Left ventricle myocardium superior (tissue), 1 donor: Measurements from ENCODE around the gene ELL2. TPM values are rescaled to one million over a fixed set of nuclear protein-coding genes. Genes with fewer than 3 reads are reported as not detected.
"Not testable (repeated sequence)": the region's sequence is repeated elsewhere in the genome, so short reads cannot be mapped to it uniquely, and the experiment has no call there.

ENCODE experiments used
- ATAC-seq: fragments of 200-7000 bp; cut with Tn5 transposase; one replicate; pipeline ENCODE4 v1.9.1; 2020; ENCODE audit warnings: mild to moderate bottlenecking, moderate library complexity
- DNase-seq: peaks from one replicate; pipeline ENCODE4 v3.0.0-alpha.2; 2020
- intact Hi-C: fragments of 100-400 bp; cut with micrococcal nuclease; formaldehyde crosslinking; loops from one replicate; pipeline ENCODE4 v1.11.0; 2022
- total RNA-seq: library from RNA; stranded (reverse); fragmentation: NEBNext Ultra II Directional; extraction: Animal tissue kit (Norgen Biotek cat#: 25700); gene quantifications from one replicate; pipeline ENCODE4 v1.2.1, GENCODE V29; 2021
- donor health status: DM: no; HTN: yes; CAD: no; lungs with severe emphysema.

Gene ELL2
- total RNA-seq, 1 donor from 2014 or later, result 23.4 TPM

DNA sequence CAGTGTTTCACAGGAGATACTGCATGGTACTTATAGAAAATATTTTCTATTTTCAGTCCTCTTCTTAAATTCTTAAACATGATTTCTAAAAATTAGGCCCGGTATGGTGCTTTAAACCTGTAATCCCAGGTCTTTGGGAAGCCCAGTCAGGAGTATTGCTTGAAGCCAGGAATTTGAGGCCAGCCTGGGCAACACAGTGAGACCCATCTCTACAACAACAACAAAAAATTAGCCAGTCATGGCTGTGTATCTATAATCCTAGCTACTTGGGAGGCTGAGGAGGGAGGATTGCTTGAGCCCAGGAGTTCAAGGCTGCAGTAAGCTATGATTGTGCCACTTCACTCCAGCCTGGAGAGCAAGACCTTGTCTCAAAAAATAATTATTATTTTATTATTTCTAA lies 23.3 kb downstream of the ELL2 start:
- no peak for DNase-seq
- no peak for ATAC-seq
- intact Hi-C loops, result no loop called here

- ATAC-seq, result peak; percentile 29
- DNase-seq, result no peak
- intact Hi-C loops, result no loop called here
Observed at GRCh38 chr5:95937607-95938152, 24.0 kb downstream of the ELL2 start.

DNA sequence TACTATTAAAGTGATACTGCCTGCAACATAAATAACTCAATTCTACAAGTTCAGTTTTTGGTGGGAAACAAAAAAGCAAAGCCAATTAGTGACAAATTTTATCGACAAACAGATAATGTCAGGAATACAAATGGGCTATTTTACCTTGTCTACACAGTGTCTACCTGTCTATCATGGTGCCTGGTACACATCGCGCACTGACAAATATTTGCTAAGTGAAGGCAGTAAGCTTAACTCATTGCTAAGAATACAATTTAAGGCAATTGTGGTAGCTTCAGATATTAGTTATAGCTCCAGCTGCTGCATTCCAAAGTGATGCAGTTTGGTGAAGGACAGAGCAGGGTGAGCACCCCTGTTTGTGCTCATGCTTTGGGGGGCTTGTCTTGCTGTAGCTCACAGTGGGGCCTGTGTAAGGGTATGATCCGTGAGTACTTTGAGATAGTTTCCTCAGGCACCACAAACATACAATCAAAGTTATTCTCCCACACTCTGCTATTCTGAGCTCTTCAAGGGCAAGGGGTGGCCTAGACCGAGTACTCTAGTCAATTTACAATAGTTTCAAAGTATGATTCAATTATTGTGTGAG lies 24.7 kb downstream of the ELL2 start:
- intact Hi-C loops, result no loop called here
- ATAC-seq, result no peak

GRCh38 chr5:95935553-95936100 lies 26.0 kb downstream of the ELL2 start:
- DNase-seq (no peak), ATAC-seq (no peak)
- intact Hi-C loops, result no loop called here

More for the DNA sequence above, 24.7 kb downstream of the ELL2 start:
- DNase-seq, result no peak

GRCh38 chr5:95934207-95934804 lies 27.3 kb downstream of the ELL2 start:
- ATAC-seq (peak; percentile 56), DNase-seq (no peak)
- intact Hi-C loops, result no loop called here

DNA sequence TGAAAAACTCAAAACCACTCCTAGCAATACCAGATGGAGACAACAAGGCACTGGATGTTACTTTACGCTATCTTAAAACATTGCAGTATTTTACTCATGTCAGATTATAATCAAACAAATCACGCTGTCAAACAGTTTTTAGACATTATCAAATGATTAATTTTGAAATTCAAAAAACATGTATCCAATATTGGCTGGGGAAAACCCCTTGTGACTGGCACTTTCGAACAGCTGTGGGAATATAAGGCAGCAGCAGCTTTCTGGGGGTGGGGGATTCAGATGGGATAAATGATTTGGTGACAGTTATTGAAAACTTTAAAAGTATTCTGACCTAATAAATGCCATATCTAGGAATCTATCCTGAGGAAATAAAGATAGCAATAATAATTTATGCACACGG lies 28.7 kb downstream of the ELL2 start:
- DNase-seq, result no peak
- no peak for ATAC-seq
- intact Hi-C loops, result no loop called here

DNA sequence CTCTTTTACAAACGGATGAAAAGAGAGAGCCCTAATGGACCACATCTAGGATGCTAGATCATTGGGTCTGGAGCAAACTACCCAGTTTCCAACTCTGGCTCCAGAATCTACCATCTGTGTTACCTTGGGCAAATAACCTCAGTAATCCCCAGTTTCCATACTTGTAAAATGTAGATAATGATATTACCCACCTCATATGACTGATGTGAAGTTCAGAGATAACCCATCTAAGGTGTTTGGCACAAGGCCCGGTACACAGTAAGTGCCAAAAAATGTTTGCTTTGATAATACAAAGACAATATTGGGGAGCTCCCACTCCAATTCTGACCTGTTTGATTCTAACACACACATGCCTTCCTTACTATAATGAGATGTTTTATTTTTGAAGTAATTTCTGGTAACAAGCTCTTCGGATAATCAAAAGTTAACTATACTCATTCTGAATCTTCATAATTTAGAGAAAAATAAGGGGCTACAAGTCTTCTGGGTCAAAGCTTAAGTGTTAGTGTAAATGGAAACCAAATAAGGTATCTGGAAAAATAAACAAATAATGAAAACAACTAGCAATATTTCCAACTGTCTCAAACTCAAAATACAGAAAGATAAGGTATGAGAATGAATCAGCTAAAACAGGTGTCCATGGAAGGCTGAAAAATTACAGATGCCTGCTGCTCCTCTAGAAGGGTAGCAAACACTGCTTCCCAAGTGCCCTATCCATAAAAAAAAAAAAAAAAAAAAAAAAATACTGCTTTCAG lies 30.4 kb downstream of the ELL2 start:
- DNase-seq (no peak), ATAC-seq (no peak)
- intact Hi-C loops, result no loop called here

- DNase-seq (no peak), ATAC-seq (no peak)
- intact Hi-C loops, result no loop called here
Observed at GRCh38 chr5:95930141-95930930, 31.3 kb downstream of the ELL2 start.

- ATAC-seq, result no peak
Observed at GRCh38 chr5:95928724-95929253, 32.9 kb downstream of the ELL2 start.

DNA sequence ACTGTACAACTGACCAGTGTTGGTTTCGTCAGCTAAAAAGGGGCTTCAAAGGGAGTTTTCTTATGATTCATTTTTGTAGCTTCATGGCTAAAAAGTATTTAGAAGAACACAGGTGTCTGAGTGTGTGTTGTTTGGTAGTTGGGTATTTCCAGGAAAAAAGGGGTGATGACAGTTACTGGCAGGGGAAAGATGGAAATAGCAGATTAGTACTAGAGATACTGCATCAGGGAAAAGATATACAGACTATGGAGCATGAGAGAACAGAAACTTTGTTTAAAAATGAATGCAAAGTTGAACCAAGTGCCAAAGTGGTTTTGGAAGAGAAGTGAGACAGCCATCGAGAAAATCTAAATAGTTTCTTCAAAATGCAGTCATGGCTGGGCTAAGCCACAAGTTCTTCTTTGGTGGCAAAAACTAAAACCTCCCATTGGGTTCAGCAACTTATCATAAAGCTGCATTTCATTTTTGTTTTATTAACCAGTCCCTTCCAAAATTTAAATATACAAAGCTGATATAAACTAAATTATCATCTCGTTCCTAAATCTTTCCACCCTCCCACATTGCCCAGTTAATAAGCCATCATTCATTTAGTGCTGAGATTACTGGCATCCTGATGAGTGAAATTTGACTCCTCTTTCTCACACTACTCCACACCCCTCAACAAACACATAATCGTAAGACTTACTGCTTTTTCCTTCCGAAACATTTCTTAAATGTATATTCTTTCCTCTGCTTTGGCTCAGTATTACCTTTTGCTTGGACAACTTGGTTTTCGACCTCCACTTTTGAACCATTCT lies 33.5 kb downstream of the ELL2 start:
- intact Hi-C loops, result no loop called here
- no peak for DNase-seq
- ATAC-seq, result no peak

More at GRCh38 chr5:95928724-95929253, 32.9 kb downstream of the ELL2 start:
- intact Hi-C loops, result no loop called here
- no peak for DNase-seq

DNA sequence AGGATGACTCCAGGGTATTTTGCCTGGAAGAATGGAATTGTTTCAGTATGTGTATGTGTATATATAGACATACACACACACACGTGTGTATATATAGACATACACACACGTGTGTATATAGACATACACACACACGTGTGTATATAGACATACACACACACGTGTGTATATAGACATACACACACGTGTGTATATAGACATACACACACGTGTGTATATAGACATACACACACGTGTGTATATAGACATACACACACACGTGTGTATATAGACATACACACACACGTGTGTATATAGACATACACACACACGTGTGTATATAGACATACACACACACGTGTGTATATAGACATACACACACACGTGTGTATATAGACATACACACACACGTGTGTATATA lies 34.4 kb downstream of the ELL2 start:
- intact Hi-C loops, DNase-seq, ATAC-seq: not testable (repeated sequence)

DNA sequence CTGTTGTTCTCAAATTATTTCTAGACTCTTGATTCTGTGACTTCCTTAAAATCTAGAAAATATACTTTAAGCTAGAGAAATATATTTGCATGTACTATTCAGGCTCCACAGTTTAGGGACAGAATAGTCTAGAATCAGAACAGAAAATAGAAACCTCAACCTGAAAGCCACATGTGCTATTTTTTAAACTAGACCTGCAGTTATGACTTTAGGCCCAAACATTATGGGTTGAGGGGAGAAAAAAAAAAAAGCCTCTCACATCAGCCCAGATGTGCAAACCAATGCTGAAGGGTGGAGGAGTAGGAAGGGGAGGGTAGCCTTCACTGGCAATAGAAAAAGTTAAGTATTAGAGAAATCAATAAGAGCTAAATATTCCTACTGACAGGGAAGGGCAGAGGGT lies 35.7 kb downstream of the ELL2 start:
- DNase-seq, result no peak
- ATAC-seq, result no peak
- intact Hi-C loops, result no loop called here

DNA sequence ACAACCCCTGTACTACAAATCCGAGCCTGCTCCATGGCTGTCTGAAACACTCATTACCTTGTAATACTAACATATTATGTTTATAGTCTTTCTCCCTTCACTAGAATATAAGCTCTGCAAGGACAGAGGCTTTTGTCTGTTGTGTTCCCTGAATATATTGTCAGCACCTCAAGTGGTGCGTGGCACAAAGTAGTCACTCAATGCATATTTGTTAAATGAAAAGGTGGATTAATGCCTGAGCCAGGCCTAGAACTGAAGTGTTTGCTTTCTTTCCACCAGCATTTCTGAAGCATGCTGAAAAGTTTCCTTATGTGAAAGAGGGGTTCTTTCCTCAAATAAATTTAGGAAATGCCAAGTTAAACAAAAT lies 36.3 kb downstream of the ELL2 start:
- ATAC-seq (no peak), DNase-seq (no peak)
- intact Hi-C loops, result no loop called here

DNA sequence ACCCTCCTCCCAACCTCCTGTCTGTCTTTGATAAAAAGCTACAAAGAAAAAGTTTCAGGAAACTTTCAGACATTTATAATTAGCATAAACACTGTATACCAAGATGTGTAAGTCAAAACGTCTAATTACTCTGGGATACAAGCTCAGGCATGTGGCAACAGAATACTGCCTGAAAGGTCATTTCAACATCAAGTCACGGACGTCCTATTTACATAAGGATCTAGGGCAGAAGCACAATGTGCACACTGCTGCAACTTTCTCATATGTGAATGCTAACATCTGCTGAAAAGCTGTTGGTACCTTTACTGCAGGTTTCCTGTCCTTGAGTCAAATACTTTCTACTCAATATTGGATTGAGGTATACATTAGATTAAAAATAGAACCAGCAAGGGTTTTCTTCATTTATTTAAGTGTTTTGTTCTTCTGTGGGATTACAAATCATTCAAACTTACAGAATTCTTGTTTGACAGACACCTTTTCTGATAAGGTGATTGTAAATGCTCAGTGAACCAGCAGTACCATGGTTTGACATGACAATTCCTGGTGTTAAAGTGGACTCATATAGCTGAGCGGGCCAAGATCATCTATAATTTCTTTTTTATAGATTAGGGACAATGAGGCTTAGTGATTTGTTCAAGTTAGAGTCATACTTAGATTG lies 36.8 kb downstream of the ELL2 start:
- DNase-seq, result no peak
- intact Hi-C loops, result no loop called here
- ATAC-seq, result peak; percentile 71

- peak; percentile 20 for ATAC-seq
- no peak for DNase-seq
- intact Hi-C loops, result no loop called here
Observed at GRCh38 chr5:95923918-95924544, 37.6 kb downstream of the ELL2 start.

- ATAC-seq (no peak), DNase-seq (no peak)
- intact Hi-C loops, result no loop called here
Observed at GRCh38 chr5:95922798-95923197, 38.9 kb downstream of the ELL2 start.

DNA sequence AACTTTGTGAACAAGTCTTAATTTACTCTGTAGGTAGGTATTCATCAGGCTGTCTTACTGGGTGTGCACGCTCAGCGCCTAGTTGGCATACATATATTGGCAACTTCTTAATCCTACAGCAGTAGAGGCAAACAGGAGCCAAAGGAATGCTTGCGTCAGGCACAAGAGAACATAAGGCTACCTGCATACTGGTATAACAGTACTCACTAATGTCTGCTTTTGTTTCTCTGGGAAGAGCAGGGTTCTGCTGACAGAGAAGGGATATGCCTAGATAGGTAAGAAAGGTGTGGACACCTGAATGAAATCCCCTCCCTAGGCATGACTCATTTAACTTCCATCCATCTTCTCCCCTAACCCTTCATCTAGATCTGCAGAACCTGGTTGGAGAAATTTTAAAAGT lies 40.1 kb downstream of the ELL2 start:
- ATAC-seq (no peak), DNase-seq (no peak)
- intact Hi-C loops, result no loop called here
